NB4 (cell line): ENCODE results near the gene KRT85.

Experiments
- MYC ChIP-seq: IDR thresholded peaks from 2 replicates; pipeline ENCODE4 v1.6.1; 2011; ENCODE audit warnings: low read depth, low read length
- POLR2A ChIP-seq: IDR thresholded peaks from 2 replicates; pipeline ENCODE4 v1.6.1; 2011; ENCODE audit warnings: mild to moderate bottlenecking; ENCODE audit not compliant: insufficient read length; ENCODE audit errors: extremely low read depth
- TF ChIP-seq, protein P1 (sequence below): IDR thresholded peaks from one replicate; pipeline ENCODE4 v1.5.1; 2012; ENCODE audit warnings: low read depth, low read length
- TF ChIP-seq, protein P2 (sequence below): IDR thresholded peaks from 2 replicates; pipeline ENCODE4 v1.6.1; 2011; ENCODE audit warnings: low read depth, low read length

DNA sequence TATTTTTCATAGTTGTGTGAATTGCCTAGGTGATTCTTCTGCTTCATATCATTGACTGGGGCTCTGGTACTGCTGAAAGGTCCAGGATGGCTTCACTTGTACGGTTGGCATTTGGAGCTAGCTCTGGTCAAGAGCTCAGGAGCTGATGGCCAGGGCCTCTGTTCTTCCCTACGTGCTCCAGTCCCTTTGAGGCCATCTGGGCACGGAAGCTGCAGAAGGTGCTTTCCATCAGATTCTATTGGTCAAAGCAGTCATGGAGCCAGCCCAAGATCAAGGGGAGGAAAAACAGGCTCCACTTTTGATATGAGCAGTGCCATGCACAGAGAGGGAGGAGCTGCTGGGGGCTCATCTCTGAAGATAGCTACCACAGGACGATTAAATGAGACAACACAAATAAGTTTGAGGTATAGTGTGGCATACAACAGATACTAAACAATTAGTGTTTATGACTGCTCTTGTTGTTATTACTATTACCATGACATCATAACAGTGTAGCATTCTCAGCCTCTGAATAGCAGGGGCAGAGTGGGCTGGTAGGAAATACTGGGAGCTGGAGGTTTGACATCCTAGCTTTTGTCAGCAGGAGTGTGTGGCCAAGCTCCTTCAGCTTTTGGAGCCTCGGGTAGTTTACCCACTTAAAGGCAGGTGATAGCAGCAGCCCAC lies 56.5 kb downstream of the KRT85 start:
- TF ChIP-seq POLR2A = no peak
- TF ChIP-seq, protein P1, sequence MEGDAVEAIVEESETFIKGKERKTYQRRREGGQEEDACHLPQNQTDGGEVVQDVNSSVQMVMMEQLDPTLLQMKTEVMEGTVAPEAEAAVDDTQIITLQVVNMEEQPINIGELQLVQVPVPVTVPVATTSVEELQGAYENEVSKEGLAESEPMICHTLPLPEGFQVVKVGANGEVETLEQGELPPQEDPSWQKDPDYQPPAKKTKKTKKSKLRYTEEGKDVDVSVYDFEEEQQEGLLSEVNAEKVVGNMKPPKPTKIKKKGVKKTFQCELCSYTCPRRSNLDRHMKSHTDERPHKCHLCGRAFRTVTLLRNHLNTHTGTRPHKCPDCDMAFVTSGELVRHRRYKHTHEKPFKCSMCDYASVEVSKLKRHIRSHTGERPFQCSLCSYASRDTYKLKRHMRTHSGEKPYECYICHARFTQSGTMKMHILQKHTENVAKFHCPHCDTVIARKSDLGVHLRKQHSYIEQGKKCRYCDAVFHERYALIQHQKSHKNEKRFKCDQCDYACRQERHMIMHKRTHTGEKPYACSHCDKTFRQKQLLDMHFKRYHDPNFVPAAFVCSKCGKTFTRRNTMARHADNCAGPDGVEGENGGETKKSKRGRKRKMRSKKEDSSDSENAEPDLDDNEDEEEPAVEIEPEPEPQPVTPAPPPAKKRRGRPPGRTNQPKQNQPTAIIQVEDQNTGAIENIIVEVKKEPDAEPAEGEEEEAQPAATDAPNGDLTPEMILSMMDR = no peak
- no peak for TF ChIP-seq MYC
- TF ChIP-seq, protein P2, sequence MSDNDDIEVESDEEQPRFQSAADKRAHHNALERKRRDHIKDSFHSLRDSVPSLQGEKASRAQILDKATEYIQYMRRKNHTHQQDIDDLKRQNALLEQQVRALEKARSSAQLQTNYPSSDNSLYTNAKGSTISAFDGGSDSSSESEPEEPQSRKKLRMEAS = no peak
